HG02884 (cell line): Measurements from ENCODE around the gene PROB1.

Experiments
- ATAC-seq: cut with Tn5 transposase; IDR thresholded peaks from one replicate; pipeline ENCODE4 v1.9.1; 2021; ENCODE audit warnings: mild to moderate bottlenecking, moderate library complexity; ENCODE audit not compliant: unreplicated experiment

PROB1 gene

DNA sequence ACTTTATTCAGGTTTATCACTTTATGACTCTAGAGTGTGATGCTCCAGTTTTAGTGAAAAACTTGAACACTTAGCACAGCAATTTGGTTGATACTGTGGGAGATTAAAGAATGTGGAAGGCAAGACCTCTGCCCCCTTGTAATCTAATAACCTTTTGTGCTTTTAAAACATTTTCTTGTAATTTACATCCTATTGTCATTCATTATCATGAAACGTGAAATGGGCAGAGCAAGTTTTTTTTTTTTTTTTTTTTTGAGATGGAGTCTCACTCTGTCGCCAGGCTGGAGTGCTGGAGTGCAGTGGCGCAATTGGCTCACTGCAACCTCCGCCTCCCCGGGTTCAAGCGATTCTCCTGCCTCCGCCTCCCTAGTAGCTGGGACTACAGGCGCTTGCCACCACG lies 51.4 kb downstream of the PROB1 start:
- no peak for ATAC-seq

DNA sequence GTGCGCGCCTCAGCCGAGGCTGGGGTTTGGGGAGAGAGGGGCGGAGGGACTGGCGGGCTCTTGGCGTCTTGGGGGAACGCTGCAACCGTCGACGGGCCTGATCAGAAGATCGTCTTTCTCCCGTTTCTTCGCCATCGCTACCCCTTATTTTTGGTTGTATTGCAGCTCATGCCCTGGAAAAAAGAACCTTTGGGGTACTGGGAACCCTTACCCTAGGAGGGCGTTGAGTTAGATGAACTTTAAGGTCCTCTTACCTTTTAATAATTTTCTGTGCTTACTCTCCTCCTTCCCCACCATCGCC lies 52.5 kb downstream of the PROB1 start:
- no peak for ATAC-seq

DNA sequence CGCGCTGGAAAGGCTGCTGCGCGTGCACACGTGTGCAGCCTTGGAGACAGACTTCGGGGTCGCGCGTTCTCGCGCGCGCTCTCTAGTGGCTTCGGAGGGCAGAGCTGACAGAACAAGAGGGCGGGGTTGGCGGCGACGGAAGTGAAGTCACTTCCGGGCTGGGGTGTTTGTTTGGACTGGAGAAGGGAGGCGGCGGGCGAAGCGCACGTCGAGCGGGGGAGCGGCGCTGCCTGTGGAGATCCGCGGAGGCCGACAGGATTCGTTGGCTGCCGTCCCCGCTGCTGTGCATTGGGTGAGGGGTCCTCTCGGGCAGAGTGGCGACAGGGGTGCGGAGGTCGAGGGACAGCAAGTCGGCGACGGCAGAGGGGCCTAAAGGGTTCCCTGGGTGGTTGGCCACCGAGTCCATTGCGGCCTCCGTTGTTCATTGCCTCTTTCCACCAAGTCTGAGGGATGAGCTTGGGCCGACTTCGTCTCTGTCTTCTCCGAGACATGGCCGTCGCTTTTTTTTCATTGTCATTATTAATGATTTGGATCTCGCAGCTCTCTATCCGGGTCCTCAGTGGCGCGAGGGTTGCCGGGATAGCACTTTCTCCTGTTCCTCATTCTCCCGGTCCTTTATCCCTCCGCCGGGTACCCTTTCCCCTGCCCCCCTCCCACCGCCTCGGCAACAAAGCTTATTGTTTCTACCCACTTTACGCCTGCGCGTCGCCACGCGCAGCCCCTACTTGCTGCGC lies 53.0 kb downstream of the PROB1 start, which contains the start of gene PAIP2:
Gene PAIP2 (plus strand): TSS at position 166 of the 734 bp plus-strand sequence. CDS start 21,931 bp downstream, outside the sequence.
- ATAC-seq = peak; percentile 82

DNA sequence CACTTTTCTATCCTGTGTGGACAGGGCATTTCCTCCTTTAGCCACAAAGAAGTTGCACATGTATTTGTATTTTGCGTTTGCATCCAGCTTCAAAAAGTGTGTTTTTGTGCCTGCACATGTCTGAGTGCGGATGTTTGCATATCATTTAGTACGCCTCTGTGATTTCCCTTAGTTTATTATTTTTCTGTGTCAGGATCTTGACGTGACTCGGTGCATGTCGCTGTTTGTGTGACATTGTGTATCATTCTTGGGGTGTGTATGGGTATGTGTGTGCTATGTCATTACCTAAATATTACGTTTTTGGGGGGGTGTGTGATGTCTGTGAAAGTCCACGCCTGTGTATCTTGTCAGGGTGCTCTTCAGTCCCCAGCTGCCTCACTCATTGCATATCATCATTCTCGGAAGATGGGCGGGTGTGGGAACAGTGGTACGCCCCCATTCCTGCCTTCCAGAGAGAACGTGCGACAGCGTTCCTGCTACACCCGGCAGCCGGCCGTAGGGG lies 53.7 kb downstream of the PROB1 start:
- ATAC-seq = no peak
